Fibroblast of lung (primary cell): ENCODE measurements around the gene MRPL14.

ENCODE experiments used
- EZH2 ChIP-seq: IDR thresholded peaks from 2 replicates; pipeline ENCODE4 v1.5.1; 2012; ENCODE audit warnings: low read length, control low read depth, mild to moderate bottlenecking; ENCODE audit errors: missing control alignments
- TF ChIP-seq, protein P1 (sequence below), 2 donors: IDR thresholded peaks in 1 of 2; conservative IDR thresholded peaks in 1 of 2; 1 replicate in 1 of 2; 2 replicates in 1 of 2; pipeline ENCODE4 v1.5.1; 2011 to 2012; ENCODE audit warnings: low read length in 2 of 2, control low read depth in 1 of 2, inconsistent platforms in 1 of 2, low read depth in 1 of 2, mild to moderate bottlenecking in 1 of 2

DNA sequence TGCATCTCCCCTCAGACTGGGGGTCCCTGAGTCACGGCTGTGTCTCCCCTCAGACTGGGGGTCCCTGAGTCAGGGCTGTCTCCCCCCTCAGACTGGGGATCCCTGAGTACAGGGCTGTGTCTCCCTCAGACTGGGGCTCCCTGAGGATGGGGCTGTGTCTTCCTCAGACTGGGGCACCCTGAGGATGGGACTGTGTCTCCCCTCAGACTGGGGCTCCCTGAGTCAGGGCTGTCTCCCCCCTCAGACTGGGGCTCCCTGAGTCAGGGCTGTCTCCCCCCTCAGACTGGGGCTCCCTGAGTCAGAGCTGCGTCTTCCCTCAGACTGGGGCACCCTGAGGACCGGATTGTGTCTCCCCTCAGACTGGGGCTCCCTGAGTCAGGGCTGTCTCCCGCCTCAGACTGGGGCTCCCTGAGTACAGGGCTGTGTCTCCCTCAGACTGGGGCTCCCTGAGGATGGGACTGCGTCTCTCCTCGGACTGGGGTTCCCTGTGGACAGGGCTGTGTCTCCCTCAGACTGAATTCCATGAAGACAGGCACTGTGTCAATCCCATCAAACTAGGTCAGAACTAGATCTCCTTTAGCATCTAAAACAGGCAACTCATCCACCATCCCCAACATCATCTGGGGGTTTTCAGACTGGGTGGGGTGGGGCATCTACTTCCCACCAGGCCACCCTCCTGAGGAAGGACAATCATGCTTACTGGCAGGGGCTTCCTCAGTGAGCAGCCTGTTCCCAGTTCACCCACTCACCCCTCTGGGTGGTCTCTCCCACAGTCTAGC, 60.7 kb downstream of the MRPL14 start:
- TF ChIP-seq, protein P1, sequence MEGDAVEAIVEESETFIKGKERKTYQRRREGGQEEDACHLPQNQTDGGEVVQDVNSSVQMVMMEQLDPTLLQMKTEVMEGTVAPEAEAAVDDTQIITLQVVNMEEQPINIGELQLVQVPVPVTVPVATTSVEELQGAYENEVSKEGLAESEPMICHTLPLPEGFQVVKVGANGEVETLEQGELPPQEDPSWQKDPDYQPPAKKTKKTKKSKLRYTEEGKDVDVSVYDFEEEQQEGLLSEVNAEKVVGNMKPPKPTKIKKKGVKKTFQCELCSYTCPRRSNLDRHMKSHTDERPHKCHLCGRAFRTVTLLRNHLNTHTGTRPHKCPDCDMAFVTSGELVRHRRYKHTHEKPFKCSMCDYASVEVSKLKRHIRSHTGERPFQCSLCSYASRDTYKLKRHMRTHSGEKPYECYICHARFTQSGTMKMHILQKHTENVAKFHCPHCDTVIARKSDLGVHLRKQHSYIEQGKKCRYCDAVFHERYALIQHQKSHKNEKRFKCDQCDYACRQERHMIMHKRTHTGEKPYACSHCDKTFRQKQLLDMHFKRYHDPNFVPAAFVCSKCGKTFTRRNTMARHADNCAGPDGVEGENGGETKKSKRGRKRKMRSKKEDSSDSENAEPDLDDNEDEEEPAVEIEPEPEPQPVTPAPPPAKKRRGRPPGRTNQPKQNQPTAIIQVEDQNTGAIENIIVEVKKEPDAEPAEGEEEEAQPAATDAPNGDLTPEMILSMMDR (conservative IDR thresholded peaks at IDR 0.05 in 1 of 2, IDR thresholded peaks at IDR 0.05 in 1 of 2; ENCODE audit: low read depth in 1 of 2, low read length in 2 of 2): no peak
- no peak for TF ChIP-seq EZH2
